T-helper 1 cell treated with Interleukin-12 subunit alpha and Interleukin-12 subunit beta and Interleukin-4 antibody, amounts not matched to agents 30 ng/mL and 1 ng/mL, for 36 hours (primary cell): ENCODE data around the gene VKORC1L1. TPM values are rescaled to one million over a fixed set of nuclear protein-coding genes. Genes with fewer than 3 reads are reported as not detected.
"Not testable (repeated sequence)": the region's sequence is repeated elsewhere in the genome, so short reads cannot be mapped to it uniquely, and the experiment has no call there.

Experiments used
- intact Hi-C: fragments of 100-400 bp; cut with micrococcal nuclease; formaldehyde crosslinking; loops from one replicate; pipeline ENCODE4 v1.15.1; 2024
- total RNA-seq: library from RNA; stranded (reverse); gene quantifications from 2 replicates; pipeline ENCODE4 v1.2.3, GENCODE V29; 2022

Gene VKORC1L1
- total RNA-seq: 19.0 and 19.2 TPM in 2 replicates

GRCh38 chr7:65872776-65873581, at the start of gene VKORC1L1:
Gene VKORC1L1 (plus strand): TSS chr7:65873074. CDS start chr7:65873372, 298 bp downstream.
- intact Hi-C loops: loop anchor here (1.0 to 10.0 kb wide), 12 partner anchors 103 to 972 kb away; partner anchors contain the start of genes ASL, CRCP, GUSB and KCTD7

- intact Hi-C loops: no loop called here
These were observed 45.5 kb upstream of the VKORC1L1 start for GRCh38 chr7:65827366-65827765.

- intact Hi-C loops: no loop called here
These were observed 40.6 kb upstream of the VKORC1L1 start for GRCh38 chr7:65832281-65832680.

- intact Hi-C loops: not testable (repeated sequence)
These were observed 36.2 kb upstream of the VKORC1L1 start for GRCh38 chr7:65836684-65837083.

- intact Hi-C loops: not testable (repeated sequence)
These were observed 35.3 kb upstream of the VKORC1L1 start for GRCh38 chr7:65837541-65837956.

- intact Hi-C loops: no loop called here
These were observed 33.0 kb upstream of the VKORC1L1 start for GRCh38 chr7:65839846-65840245.

GRCh38 chr7:65840446-65840845, 32.4 kb upstream of the VKORC1L1 start:
- intact Hi-C loops: no loop called here

- intact Hi-C loops: not testable (repeated sequence)
These were observed 29.3 kb upstream of the VKORC1L1 start for GRCh38 chr7:65843616-65844015.

- intact Hi-C loops: no loop called here
These were observed 26.8 kb upstream of the VKORC1L1 start for GRCh38 chr7:65846008-65846570.

- intact Hi-C loops: not testable (repeated sequence)
These were observed 19.4 kb upstream of the VKORC1L1 start for GRCh38 chr7:65853426-65853825.

GRCh38 chr7:65853892-65854291, 19.0 kb upstream of the VKORC1L1 start:
- intact Hi-C loops: not testable (repeated sequence)

GRCh38 chr7:65857321-65857894, 15.5 kb upstream of the VKORC1L1 start:
- intact Hi-C loops: not testable (repeated sequence)

- intact Hi-C loops: not testable (repeated sequence)
These were observed 14.2 kb upstream of the VKORC1L1 start for GRCh38 chr7:65858660-65859059.

GRCh38 chr7:65866244-65866643, 6.6 kb upstream of the VKORC1L1 start:
- intact Hi-C loops: not testable (repeated sequence)

GRCh38 chr7:65867681-65868080, 5.2 kb upstream of the VKORC1L1 start:
- intact Hi-C loops: not testable (repeated sequence)

GRCh38 chr7:65869312-65869711, 3.6 kb upstream of the VKORC1L1 start:
- intact Hi-C loops: not testable (repeated sequence)

- intact Hi-C loops: loop anchor here (5.0 to 10.0 kb wide), 2 partner anchors 499 to 973 kb away; partner anchors contain the start of gene ZNF92
These were observed 1.4 kb upstream of the VKORC1L1 start for GRCh38 chr7:65871451-65871850.

- intact Hi-C loops: loop anchor here (1.0 to 10.0 kb wide), 8 partner anchors 241 to 971 kb away; partner anchors contain the start of genes CRCP, KCTD7, RABGEF1 and TPST1
These were observed 814 bp downstream of the VKORC1L1 start for GRCh38 chr7:65873582-65874193.

- intact Hi-C loops: loop anchor here (10.0 kb wide), 1 partner anchor 969 kb away; no protein-coding TSS in a partner anchor
These were observed 2.8 kb downstream of the VKORC1L1 start for GRCh38 chr7:65875715-65876114.

- intact Hi-C loops: loop anchor here (10.0 kb wide), 1 partner anchor 965 kb away; no protein-coding TSS in a partner anchor
These were observed 6.6 kb downstream of the VKORC1L1 start for GRCh38 chr7:65879292-65880153.
